OCI-LY3 (cell line): Measurements from ENCODE around the gene MAP1B.

ENCODE experiments used
- CTCF ChIP-seq: fragments of 200-600, 300-600 bp; sonication (generic); IDR thresholded peaks from 2 replicates; pipeline ENCODE4 v1.5.1; 2014; ENCODE audit warnings: antibody characterized with exemption, low read length, low read depth
- EZH2phosphoT487 ChIP-seq: fragments of 200-600 bp; shearing (Covaris generic); IDR thresholded peaks from 2 replicates; pipeline ENCODE4 v1.6.1; 2018; ENCODE audit warnings: antibody characterized with exemption, mixed run types, low read depth

GRCh38 chr5:72172786-72173185, 65.5 kb downstream of the MAP1B start:
- TF ChIP-seq CTCF (no peak), EZH2phosphoT487 (no peak)
